Lower lobe of right lung (tissue), 2 donors: ENCODE data around the gene TBC1D8. TPM values are rescaled to one million over a fixed set of nuclear protein-coding genes. Genes with fewer than 3 reads are reported as not detected.

Source experiments
- ATAC-seq, 2 donors: fragments of 200-7000 bp; cut with Tn5 transposase; one replicate each; pipeline ENCODE4 v1.9.1; 2020 to 2022; ENCODE audit warnings: mild to moderate bottlenecking in 2 of 2, moderate library complexity in 2 of 2
- DNase-seq: peaks from one replicate; pipeline ENCODE4 v3.0.0-alpha.2; 2020
- H3K27ac ChIP-seq: fragments of 200-600 bp; one replicate; pipeline ENCODE4 v1.8.0; 2022
- H3K27me3 ChIP-seq: fragments of 200-600 bp; one replicate; pipeline ENCODE4 v1.8.0; 2022; ENCODE audit warnings: low read depth
- H3K36me3 ChIP-seq: fragments of 200-600 bp; one replicate; pipeline ENCODE4 v1.8.0; 2022; ENCODE audit warnings: mild to moderate bottlenecking
- H3K4me1 ChIP-seq: fragments of 200-600 bp; one replicate; pipeline ENCODE4 v1.8.0; 2022
- H3K4me3 ChIP-seq: fragments of 200-600 bp; one replicate; pipeline ENCODE4 v1.8.0; 2022; ENCODE audit warnings: mild to moderate bottlenecking
- H3K9me3 ChIP-seq: fragments of 200-600 bp; one replicate; pipeline ENCODE4 v1.8.0; 2022
- CTCF ChIP-seq: fragments of 200-600 bp; IDR thresholded peaks from one replicate; pipeline ENCODE4 v1.8.0; 2022; ENCODE audit warnings: antibody characterized with exemption, mild to moderate bottlenecking
- intact Hi-C: fragments of 100-400 bp; cut with DNase I; formaldehyde crosslinking; loops from one replicate; pipeline ENCODE4 v1.11.0; 2022
- total RNA-seq: library from RNA; stranded (reverse); fragmentation: NEBNext Ultra II Directional; extraction: Animal tissue kit (Norgen Biotek cat#: 25700); gene quantifications from one replicate; pipeline ENCODE4 v1.2.1, GENCODE V29; 2021
- donor health status: DM: no; HTN: yes; CAD: no; lungs with severe emphysema.

Gene TBC1D8
- total RNA-seq, 1 donor from 2014 or later: 30.2 TPM

DNA sequence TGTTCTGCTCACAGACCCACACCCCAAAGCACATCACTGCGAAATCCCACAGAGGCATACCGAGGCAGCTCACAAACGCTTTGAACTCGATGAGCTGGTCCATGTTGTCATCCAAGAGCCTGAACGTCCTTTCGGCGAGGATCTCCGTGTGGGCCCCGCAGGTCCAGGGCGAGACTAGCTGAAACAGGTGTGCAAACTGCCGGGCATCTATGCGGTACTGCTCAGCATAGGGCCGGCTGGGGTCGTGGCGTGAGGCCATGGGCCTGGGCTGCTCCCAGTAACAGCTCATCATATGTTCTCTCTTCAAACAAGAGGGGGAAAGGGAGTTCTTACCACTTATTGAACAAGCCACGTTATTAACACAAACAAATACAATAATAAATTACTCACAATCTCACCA, 129.0 kb downstream of the TBC1D8 start:
- H3K36me3 ChIP-seq: peaks cover 76% of the 10 kb centered on the region
- intact Hi-C loops: no loop called here
- DNase-seq: no peak
- no peaks in the 10 kb centered on the region for H3K4me1 ChIP-seq
- no peak overlapping the region for H3K27ac ChIP-seq
- no peak for ATAC-seq
- no peaks in the 10 kb centered on the region for H3K9me3 ChIP-seq
- H3K27me3 ChIP-seq: no peaks in the 10 kb centered on the region
- TF ChIP-seq CTCF: no peak
- H3K4me3 ChIP-seq: no peak overlapping the region

- intact Hi-C loops: no loop called here
- no peak overlapping the region for H3K4me3 ChIP-seq
- peaks cover 62% of the 10 kb centered on the region for H3K36me3 ChIP-seq
- H3K27me3 ChIP-seq: no peaks in the 10 kb centered on the region
- no peak for TF ChIP-seq CTCF
- H3K27ac ChIP-seq: no peak overlapping the region
- no peaks in the 10 kb centered on the region for H3K9me3 ChIP-seq
- ATAC-seq (no peak), DNase-seq (no peak)
- H3K4me1 ChIP-seq: no peaks in the 10 kb centered on the region
Observed at GRCh38 chr2:101018934-101019333, 132.2 kb downstream of the TBC1D8 start.

- Histone ChIP-seq H3K27me3 (no peaks in the 10 kb centered on the region), H3K9me3 (no peaks in the 10 kb centered on the region), H3K36me3 (peaks cover 62% of the 10 kb centered on the region), H3K27ac (no peak overlapping the region), H3K4me1 (peaks cover 1% of the 10 kb centered on the region), H3K4me3 (no peak overlapping the region)
- no peak for ATAC-seq
- DNase-seq: no peak
- TF ChIP-seq CTCF: no peak
- intact Hi-C loops: no loop called here
Observed at GRCh38 chr2:101017371-101017770, 133.8 kb downstream of the TBC1D8 start.

DNA sequence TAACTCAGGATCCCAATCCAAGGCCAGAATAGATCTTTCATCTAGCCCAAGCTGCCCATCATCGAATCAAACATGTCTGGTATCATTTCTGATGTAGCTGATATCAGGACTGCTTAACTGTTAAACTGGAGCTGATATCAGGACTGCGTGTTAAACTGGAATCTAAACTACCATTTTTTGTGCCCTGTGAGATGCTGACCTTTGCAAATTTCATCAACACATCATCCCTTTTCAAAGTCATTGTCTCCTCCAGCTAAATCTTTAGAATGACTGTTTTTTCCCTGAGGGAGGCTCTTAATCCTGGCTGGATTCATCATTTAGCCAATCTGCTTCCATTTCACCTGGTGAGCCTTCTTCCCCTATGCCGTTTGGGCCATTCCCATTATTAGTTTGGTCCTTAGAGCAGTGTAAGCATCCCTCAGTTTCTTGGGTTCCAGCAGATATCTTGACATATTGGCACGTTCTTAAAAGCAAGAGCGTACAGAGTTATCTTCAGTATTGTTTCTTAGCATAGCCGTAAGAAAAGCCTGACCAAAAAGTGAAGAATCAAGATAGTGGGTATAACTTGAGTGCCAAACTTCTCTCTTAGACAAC, 136.8 kb downstream of the TBC1D8 start:
- ATAC-seq (no peak), DNase-seq (no peak)
- intact Hi-C loops: no loop called here
- Histone ChIP-seq H3K4me1 (peaks cover 4% of the 10 kb centered on the region), H3K27ac (no peak overlapping the region), H3K27me3 (no peaks in the 10 kb centered on the region), H3K9me3 (no peaks in the 10 kb centered on the region), H3K36me3 (peaks cover 64% of the 10 kb centered on the region), H3K4me3 (no peak overlapping the region)
- no peak for TF ChIP-seq CTCF

DNA sequence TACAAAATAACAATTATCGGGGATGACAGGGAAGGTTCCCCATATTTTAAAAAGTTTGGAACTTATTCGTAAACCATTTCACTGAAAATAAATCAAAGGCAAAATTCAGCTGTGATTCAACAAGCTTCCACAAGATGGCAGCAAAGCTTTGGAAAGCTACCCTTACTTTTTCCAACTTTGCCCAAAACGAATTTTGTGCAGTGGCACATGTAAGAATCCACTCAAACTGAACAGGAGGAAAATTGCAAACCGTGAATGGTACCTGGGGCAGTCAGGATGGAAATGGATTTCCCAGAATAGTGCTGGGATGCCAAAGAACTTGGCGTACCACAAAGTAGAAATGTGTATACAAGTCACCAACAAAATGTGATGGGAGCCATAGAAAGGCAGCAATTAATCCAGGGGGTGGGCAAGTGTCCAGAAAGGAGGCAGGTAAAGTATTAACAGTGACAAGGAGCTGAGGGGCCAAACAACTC, 138.4 kb downstream of the TBC1D8 start:
- H3K27me3 ChIP-seq: no peaks in the 10 kb centered on the region
- H3K27ac ChIP-seq: no peak overlapping the region
- DNase-seq (no peak), ATAC-seq (peak in 1 of 2 donors; percentile 43)
- H3K4me1 ChIP-seq: peaks cover 4% of the 10 kb centered on the region
- no peaks in the 10 kb centered on the region for H3K9me3 ChIP-seq
- no peak overlapping the region for H3K4me3 ChIP-seq
- intact Hi-C loops: no loop called here
- TF ChIP-seq CTCF: peak; percentile 79
- H3K36me3 ChIP-seq: peaks cover 65% of the 10 kb centered on the region
